ENCODE results near the gene GAL3ST3.

DNA sequence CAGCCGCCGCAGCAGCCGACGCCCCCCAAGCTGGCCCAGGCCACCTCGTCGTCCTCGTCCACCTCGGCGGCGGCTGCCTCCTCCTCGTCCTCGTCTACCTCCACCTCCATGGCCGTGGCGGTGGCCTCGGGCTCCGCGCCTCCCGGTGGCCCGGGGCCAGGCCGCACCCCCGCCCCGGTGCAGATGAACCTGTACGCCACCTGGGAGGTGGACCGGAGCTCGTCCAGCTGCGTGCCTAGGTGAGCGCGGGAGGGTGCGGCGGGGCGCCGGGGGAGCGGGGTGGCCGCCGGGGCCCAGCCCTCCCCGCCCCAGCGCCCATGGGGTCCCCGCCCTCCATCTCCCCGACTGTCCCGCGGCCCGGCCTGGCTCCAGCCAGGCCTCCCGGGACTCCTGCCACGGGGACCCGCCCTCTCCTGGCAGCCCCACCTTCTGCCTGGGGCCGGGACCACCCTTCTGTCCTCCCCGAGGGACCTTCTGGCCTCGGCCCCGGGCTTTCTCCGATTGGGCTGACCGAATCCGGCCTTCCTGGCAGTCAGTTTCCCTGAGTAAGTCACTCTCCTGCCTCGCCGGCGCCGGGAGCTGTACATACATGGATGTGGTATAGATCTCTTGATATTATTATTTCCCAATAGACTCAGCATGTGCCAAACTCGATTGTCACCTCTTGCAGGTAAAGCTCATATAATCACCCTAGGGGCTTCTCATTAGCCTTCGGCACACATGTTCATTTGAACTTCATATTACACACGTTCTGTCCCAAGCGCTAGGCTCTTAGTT lies 21.8 kb upstream of the GAL3ST3 start:
- TF ChIP-seq, protein P1, sequence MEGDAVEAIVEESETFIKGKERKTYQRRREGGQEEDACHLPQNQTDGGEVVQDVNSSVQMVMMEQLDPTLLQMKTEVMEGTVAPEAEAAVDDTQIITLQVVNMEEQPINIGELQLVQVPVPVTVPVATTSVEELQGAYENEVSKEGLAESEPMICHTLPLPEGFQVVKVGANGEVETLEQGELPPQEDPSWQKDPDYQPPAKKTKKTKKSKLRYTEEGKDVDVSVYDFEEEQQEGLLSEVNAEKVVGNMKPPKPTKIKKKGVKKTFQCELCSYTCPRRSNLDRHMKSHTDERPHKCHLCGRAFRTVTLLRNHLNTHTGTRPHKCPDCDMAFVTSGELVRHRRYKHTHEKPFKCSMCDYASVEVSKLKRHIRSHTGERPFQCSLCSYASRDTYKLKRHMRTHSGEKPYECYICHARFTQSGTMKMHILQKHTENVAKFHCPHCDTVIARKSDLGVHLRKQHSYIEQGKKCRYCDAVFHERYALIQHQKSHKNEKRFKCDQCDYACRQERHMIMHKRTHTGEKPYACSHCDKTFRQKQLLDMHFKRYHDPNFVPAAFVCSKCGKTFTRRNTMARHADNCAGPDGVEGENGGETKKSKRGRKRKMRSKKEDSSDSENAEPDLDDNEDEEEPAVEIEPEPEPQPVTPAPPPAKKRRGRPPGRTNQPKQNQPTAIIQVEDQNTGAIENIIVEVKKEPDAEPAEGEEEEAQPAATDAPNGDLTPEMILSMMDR (conservative IDR thresholded peaks at IDR 0.05; ENCODE audit: low read depth in 2 of 2): no peak
- TF ChIP-seq, protein P2, sequence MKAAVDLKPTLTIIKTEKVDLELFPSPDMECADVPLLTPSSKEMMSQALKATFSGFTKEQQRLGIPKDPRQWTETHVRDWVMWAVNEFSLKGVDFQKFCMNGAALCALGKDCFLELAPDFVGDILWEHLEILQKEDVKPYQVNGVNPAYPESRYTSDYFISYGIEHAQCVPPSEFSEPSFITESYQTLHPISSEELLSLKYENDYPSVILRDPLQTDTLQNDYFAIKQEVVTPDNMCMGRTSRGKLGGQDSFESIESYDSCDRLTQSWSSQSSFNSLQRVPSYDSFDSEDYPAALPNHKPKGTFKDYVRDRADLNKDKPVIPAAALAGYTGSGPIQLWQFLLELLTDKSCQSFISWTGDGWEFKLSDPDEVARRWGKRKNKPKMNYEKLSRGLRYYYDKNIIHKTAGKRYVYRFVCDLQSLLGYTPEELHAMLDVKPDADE (IDR thresholded peaks at IDR 0.05): no peak
- no peak for TF ChIP-seq EZH2 (IDR thresholded peaks at IDR 0.05; ENCODE audit: low read depth, unreplicated experiment)
